Measurements from ENCODE around the gene EPHA1.

GRCh38 chr7:143341842-143342241 lies 66.8 kb downstream of the EPHA1 start:
- TF ChIP-seq CTCF (IDR thresholded peaks at IDR 0.05) (no peak), POLR2A (IDR thresholded peaks at IDR 0.05) (no peak), EP300 (IDR thresholded peaks at IDR 0.05) (no peak)

Measured in tibial nerve (tissue), 4 donors.